A673 (cell line): ENCODE data around the gene GTPBP1. TPM values are rescaled to one million over a fixed set of nuclear protein-coding genes. Genes with fewer than 3 reads are reported as not detected.
A peak's percentile ranks its signal among the peaks of the same experiment; 100 is the strongest.

ENCODE experiments used
- Bru-seq: library from RNA; stranded (reverse); fragments of 400-500 nt; gene quantifications from one replicate; lab custom pipeline; 2021; lab: Mats Ljungman, UMichigan
- BruChase-seq, 2 experiments: library from RNA; stranded (reverse); fragments of 400-500 nt; gene quantifications; one replicate each; lab custom pipeline; 2021; lab: Mats Ljungman, UMichigan
- BruUV-seq: library from RNA; stranded (reverse); fragments of 400-500 nt; replicated peaks from 2 replicates; lab custom pipeline; 2021; lab: Mats Ljungman, UMichigan
- CTCF ChIA-PET: fragments of 300-600 bp; sonication (Branson Sonifier 250); formaldehyde crosslinking; loops from one replicate; lab custom pipeline; 2022; ENCODE audit warnings: antibody characterized with exemption; lab: Charles Lee
- POLR2A ChIA-PET: fragments of 300-600 bp; sonication (Branson Sonifier 250); formaldehyde crosslinking; loops from one replicate; lab custom pipeline; 2022; ENCODE audit warnings: antibody characterized with exemption; ENCODE audit not compliant: low non-redundant PET; lab: Charles Lee
- DNase-seq: peaks from one replicate; pipeline ENCODE4 v3.0.0-alpha.2; 2015; ENCODE audit warnings: low spot score
- H3K27ac ChIP-seq: fragments of 200-600 bp; sonication (generic); 2 replicates; pipeline ENCODE4 v1.5.1; 2016; ENCODE audit warnings: mixed run types, low read depth, mild to moderate bottlenecking, mixed read lengths, antibody characterized with exemption, low read length; ENCODE audit not compliant: poor library complexity, severe bottlenecking
- H3K27me3 ChIP-seq: fragments of 200-600 bp; sonication (generic); replicated peaks from 2 replicates; pipeline ENCODE4 v1.6.1; 2017; ENCODE audit warnings: mixed run types, low read depth, mild to moderate bottlenecking, mixed read lengths, antibody characterized with exemption, low read length; ENCODE audit not compliant: insufficient read depth, poor library complexity
- H3K36me3 ChIP-seq: fragments of 200-600 bp; sonication (generic); 2 replicates; pipeline ENCODE4 v1.6.1; 2016; ENCODE audit warnings: mixed run types, mild to moderate bottlenecking, mixed read lengths, antibody characterized with exemption, low read length; ENCODE audit not compliant: insufficient read depth, poor library complexity, severe bottlenecking
- H3K4me1 ChIP-seq: fragments of 200-600 bp; sonication (generic); 2 replicates; pipeline ENCODE4 v1.6.1; 2017; ENCODE audit warnings: mixed run types, mild to moderate bottlenecking, mixed read lengths, antibody characterized with exemption, low read length; ENCODE audit not compliant: insufficient read depth, poor library complexity, severe bottlenecking
- H3K4me3 ChIP-seq: fragments of 200-600 bp; sonication (generic); 2 replicates; pipeline ENCODE4 v1.5.1; 2016; ENCODE audit warnings: low read depth, mixed run types, mild to moderate bottlenecking, mixed read lengths, low read length; ENCODE audit not compliant: poor library complexity, severe bottlenecking
- H3K9me3 ChIP-seq: fragments of 200-600 bp; sonication (generic); 2 replicates; pipeline ENCODE4 v1.6.1; 2016; ENCODE audit warnings: mixed run types, low read depth, mild to moderate bottlenecking, mixed read lengths, antibody characterized with exemption, low read length; ENCODE audit not compliant: poor library complexity, severe bottlenecking
- EZH2 ChIP-seq: fragments of 200-600 bp; sonication (generic); IDR thresholded peaks from 2 replicates; pipeline ENCODE4 v1.6.1; 2017; ENCODE audit warnings: borderline replicate concordance, low read depth, mild to moderate bottlenecking, mixed read lengths, antibody characterized with exemption, low read length; ENCODE audit not compliant: poor library complexity, severe bottlenecking
- intact Hi-C: fragments of 100-400 bp; cut with micrococcal nuclease; formaldehyde crosslinking; loops from one replicate; pipeline ENCODE4 v1.10.0; 2022; ENCODE audit not compliant: unreplicated experiment
- long read RNA-seq: library from polyadenylated mRNA; stranded (forward); transcript quantifications from one replicate; pipeline ENCODE4 v2.0.0, GENCODE V29; 2022
- total RNA-seq: library from RNA; stranded (reverse); gene quantifications from 2 replicates; pipeline ENCODE4 v1.2.3, GENCODE V29; 2021
- TF ChIP-seq, protein P1 (sequence below): fragments of 300-800, 200-600 bp; sonication (generic); conservative IDR thresholded peaks from 2 replicates; pipeline ENCODE4 v1.5.1; 2017; ENCODE audit warnings: low read depth, mild to moderate bottlenecking, antibody characterized with exemption, low read length, moderate library complexity, mixed read lengths

The GTPBP1 gene
- total RNA-seq: 88.2 and 96.2 TPM in 2 replicates
- percentile 85 among the genes with signal in this experiment for Bru-seq, nascent RNA
- percentile 84 among the genes with signal in this experiment for BruChase-seq, experiment 1, labeled RNA remaining after a 2-hour chase
- percentile 90 among the genes with signal in this experiment for BruChase-seq, experiment 2, labeled RNA remaining after a 6-hour chase
- long read RNA-seq, full-length matches to known transcripts: 3 of 36 reads
- long read RNA-seq, partial matches to known transcripts: 12 of 36 reads
- long read RNA-seq, other reads (novel, unspliced or antisense): 21 of 36 reads

DNA sequence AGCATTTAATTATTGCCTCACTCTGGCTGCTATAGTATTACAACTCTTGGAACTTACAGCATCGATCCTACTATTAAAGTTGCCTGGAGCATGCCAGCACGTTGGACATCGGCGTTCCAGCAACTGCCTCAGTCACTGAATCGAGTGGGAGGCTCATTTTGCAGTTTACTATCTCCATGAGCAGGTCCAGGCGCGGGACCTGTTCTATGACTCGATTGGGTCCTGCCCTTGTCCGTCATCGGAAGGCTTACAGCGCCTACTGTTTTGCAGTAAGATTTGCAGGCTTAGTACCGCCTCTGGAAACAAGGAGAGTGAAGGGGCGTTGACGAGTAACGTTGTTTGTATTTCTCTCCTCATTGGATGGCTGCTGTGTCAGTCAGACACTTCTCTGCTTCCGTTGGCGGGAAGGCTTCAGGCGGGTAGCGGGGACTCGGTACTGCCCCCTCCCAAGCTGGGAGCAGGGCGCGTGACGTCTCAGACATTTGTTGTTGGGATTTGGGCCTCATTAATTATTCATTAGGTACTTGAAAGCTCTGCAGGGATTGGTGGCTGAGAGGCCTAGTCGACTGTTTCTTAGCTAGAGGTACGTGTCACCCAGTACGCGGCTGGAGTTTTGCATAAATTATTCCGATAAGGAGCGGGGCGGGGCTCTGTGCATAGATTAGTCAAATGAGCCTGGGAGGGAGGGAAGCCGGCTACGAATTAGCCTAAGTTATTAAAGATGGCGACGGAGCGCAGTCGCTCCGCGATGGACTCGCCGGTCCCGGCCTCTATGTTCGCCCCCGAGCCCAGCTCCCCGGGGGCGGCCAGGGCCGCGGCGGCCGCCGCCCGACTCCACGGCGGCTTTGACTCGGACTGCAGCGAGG is at the start of gene GTPBP1:
Gene GTPBP1 (plus strand): TSS at position 710 of the 866 bp plus-strand sequence. CDS start 12 bp downstream, at position 722.
- ChIA-PET POLR2A (no interaction called here), CTCF (interaction anchor here (1.0 kb wide), 1 partner anchor 20 kb away, joined by 5 read pairs; no protein-coding TSS in a partner anchor)
- intact Hi-C loops: loop anchor here (10.0 kb wide), 1 partner anchor 201 kb away; the partner anchor contains the start of gene DDX17
- Histone ChIP-seq H3K4me3 (peak within 1 kb of the TSS; percentile 94), H3K27ac (peak within 1 kb of the TSS; percentile 97), H3K36me3 (peaks cover 10% of the 10 kb centered on the region), H3K4me1 (peaks cover 28% of the 10 kb centered on the region), H3K9me3 (no peaks in the 10 kb centered on the region), H3K27me3 (no peaks in the 10 kb centered on the region)
- no TSS peak for BruUV-seq
- no peak for TF ChIP-seq EZH2
- TF ChIP-seq, protein P1, sequence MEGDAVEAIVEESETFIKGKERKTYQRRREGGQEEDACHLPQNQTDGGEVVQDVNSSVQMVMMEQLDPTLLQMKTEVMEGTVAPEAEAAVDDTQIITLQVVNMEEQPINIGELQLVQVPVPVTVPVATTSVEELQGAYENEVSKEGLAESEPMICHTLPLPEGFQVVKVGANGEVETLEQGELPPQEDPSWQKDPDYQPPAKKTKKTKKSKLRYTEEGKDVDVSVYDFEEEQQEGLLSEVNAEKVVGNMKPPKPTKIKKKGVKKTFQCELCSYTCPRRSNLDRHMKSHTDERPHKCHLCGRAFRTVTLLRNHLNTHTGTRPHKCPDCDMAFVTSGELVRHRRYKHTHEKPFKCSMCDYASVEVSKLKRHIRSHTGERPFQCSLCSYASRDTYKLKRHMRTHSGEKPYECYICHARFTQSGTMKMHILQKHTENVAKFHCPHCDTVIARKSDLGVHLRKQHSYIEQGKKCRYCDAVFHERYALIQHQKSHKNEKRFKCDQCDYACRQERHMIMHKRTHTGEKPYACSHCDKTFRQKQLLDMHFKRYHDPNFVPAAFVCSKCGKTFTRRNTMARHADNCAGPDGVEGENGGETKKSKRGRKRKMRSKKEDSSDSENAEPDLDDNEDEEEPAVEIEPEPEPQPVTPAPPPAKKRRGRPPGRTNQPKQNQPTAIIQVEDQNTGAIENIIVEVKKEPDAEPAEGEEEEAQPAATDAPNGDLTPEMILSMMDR: no peak
- DNase-seq: peak; percentile 100

DNA sequence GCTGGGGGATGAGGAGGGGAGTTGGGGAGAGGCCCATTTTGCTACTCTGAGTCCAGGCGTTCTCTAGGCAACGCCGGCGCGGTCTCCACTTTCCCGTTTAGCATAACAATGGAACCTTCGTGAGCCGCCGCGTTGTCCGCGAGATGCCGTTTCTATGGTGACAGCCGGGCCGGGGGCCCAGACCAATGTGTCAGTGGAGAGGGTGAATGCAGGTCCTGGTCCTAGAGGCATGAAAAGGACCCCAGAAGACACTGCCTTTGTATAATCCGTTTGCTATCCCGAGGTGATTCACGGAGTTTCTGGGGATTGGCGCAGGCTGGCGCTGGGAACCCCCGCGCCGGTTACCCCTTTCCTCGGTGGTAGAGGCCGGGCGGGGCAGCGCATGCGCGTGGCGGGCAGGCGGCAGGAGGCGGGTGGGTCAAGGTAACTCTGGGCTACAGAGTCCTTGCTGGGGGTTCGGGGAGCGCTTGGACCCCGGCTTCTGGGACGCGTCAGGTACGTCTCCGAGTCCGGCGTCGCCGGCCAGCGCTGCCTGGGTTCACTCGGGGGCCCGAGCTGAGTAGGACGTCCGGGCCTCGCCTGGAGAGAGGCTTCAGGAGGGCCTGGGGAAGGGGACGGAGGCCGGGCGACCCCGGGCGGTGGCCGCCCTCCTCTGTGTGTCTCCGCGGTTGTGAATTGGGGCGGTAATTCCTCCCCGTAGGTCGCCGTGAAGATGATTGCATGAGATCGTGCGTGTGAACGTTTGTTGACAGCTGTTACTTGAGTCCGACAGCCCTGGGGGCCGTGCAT is 49.3 kb upstream of the GTPBP1 start, which contains the start of the genes CBY1 and FAM227A:
Gene CBY1 (plus strand): TSS at position 383 of the 789 bp plus-strand sequence. CDS start 11,417 bp downstream, outside the sequence.
Gene FAM227A (minus strand): TSS at position 137 of the 789 bp plus-strand sequence. CDS start 6,224 bp downstream, outside the sequence.
- no peaks in the 10 kb centered on the region for H3K27me3 ChIP-seq
- TSS peak; percentile 77 for BruUV-seq
- no peak for TF ChIP-seq EZH2
- TF ChIP-seq, protein P1: no peak
- POLR2A ChIA-PET: no interaction called here
- no peaks in the 10 kb centered on the region for H3K9me3 ChIP-seq
- DNase-seq: peak; percentile 96
- H3K4me1 ChIP-seq: peaks cover 5% of the 10 kb centered on the region
- intact Hi-C loops: no loop called here
- CTCF ChIA-PET: interaction anchor here (0.7 kb wide), 1 partner anchor 351 kb away, joined by 3 read pairs; no protein-coding TSS in a partner anchor
- peak within 1 kb of the TSS; percentile 97 for H3K4me3 ChIP-seq
- H3K36me3 ChIP-seq: no peaks in the 10 kb centered on the region
- H3K27ac ChIP-seq: peak within 1 kb of the TSS; percentile 100
